Measurements from ENCODE around the gene RLBP1. TPM values are rescaled to one million over a fixed set of nuclear protein-coding genes. Genes with fewer than 3 reads are reported as not detected.

RLBP1 gene
- total RNA-seq, 1 experiment from 2014 or later, result not detected

- DNase-seq (ENCODE audit: low read depth), result no peak
Measured at GRCh38 chr15:89178307-89178977, 42.9 kb downstream of the RLBP1 start.

- peak; percentile 77 for DNase-seq (ENCODE audit: low read depth)
Measured at GRCh38 chr15:89177633-89178306, 43.6 kb downstream of the RLBP1 start.

- DNase-seq (ENCODE audit: low read depth), result no peak
Measured at GRCh38 chr15:89177116-89177515, 44.3 kb downstream of the RLBP1 start.

- no peak for DNase-seq (ENCODE audit: low read depth)
Measured at GRCh38 chr15:89175617-89176191, 45.7 kb downstream of the RLBP1 start.

GRCh38 chr15:89174476-89174875 is 46.9 kb downstream of the RLBP1 start:
- no peak for DNase-seq (ENCODE audit: low read depth)

GRCh38 chr15:89172921-89173320 is 48.5 kb downstream of the RLBP1 start:
- DNase-seq (ENCODE audit: low read depth), result peak; percentile 77

- peak; percentile 51 for DNase-seq (ENCODE audit: low read depth)
Measured at GRCh38 chr15:89171136-89172072, 50.0 kb downstream of the RLBP1 start.

GRCh38 chr15:89170364-89170763 is 51.0 kb downstream of the RLBP1 start:
- no peak for DNase-seq (ENCODE audit: low read depth)

- no peak for DNase-seq (ENCODE audit: low read depth)
Measured at GRCh38 chr15:89168316-89168833, 53.0 kb downstream of the RLBP1 start.

GRCh38 chr15:89167267-89168176 is 53.9 kb downstream of the RLBP1 start:
- peak; percentile 96 for DNase-seq (ENCODE audit: low read depth)

GRCh38 chr15:89165677-89166076 is 55.7 kb downstream of the RLBP1 start:
- DNase-seq (ENCODE audit: low read depth), result no peak

GRCh38 chr15:89164712-89165211 is 56.6 kb downstream of the RLBP1 start:
- DNase-seq (ENCODE audit: low read depth), result no peak

GRCh38 chr15:89163271-89164055 is 57.9 kb downstream of the RLBP1 start:
- no peak for DNase-seq (ENCODE audit: low read depth)

GRCh38 chr15:89161666-89162065 is 59.7 kb downstream of the RLBP1 start:
- no peak for DNase-seq (ENCODE audit: low read depth)

Other genes starting within 250 kb of the RLBP1 start
- gene ABHD2, start 133.1 kb downstream of the RLBP1 start, total RNA-seq (2014; rRNA removed), result 68.7 and 95.9 TPM in 2 replicates
- gene FANCI, start 22.4 kb upstream of the RLBP1 start, total RNA-seq (2014; rRNA removed), result 67.1 and 74.9 TPM in 2 replicates
- 57.8 and 58.8 TPM in 2 replicates for gene POLG, start 113.2 kb upstream of the RLBP1 start, total RNA-seq (2014; rRNA removed)